Activated CD8-positive, alpha-beta T cell treated with anti-CD3 and anti-CD28 coated beads for 36 hours (primary cell): Measurements from ENCODE around the gene ITPR3. TPM values are rescaled to one million over a fixed set of nuclear protein-coding genes. Genes with fewer than 3 reads are reported as not detected.

Experiments used
- ATAC-seq: fragments of 200-7000 bp; cut with Tn5 transposase; one replicate; pipeline ENCODE4 v1.10.0; 2021; ENCODE audit warnings: mild to moderate bottlenecking, moderate library complexity
- CTCF ChIA-PET: fragments of 350-600 bp; sonication (Branson Sonifier 250); formaldehyde crosslinking; loops from one replicate; lab custom pipeline; 2021; ENCODE audit warnings: antibody characterized with exemption; lab: Charles Lee
- POLR2A ChIA-PET: fragments of 350-600 bp; sonication (Branson Sonifier 250); formaldehyde crosslinking; loops from one replicate; lab custom pipeline; 2021; ENCODE audit warnings: antibody characterized with exemption; lab: Charles Lee
- DNase-seq: peaks from one replicate; pipeline ENCODE4 v3.0.0-alpha.2; 2020
- H3K27ac Mint-ChIP-seq: one replicate; pipeline ENCODE4 v1.8.0; 2021; ENCODE audit warnings: mild to moderate bottlenecking, mixed read lengths
- H3K27me3 Mint-ChIP-seq: one replicate; pipeline ENCODE4 v1.8.0; 2021; ENCODE audit warnings: mixed read lengths
- H3K36me3 Mint-ChIP-seq: one replicate; pipeline ENCODE4 v1.8.0; 2021; ENCODE audit warnings: low read depth, mixed read lengths
- H3K4me1 Mint-ChIP-seq: one replicate; pipeline ENCODE4 v1.8.0; 2021; ENCODE audit warnings: low read depth, mixed read lengths
- H3K4me3 Mint-ChIP-seq: one replicate; pipeline ENCODE4 v1.8.0; 2021; ENCODE audit warnings: mild to moderate bottlenecking, moderate library complexity, mixed read lengths
- H3K9me3 Mint-ChIP-seq: one replicate; pipeline ENCODE4 v1.8.0; 2021; ENCODE audit warnings: mixed read lengths
- CTCF ChIP-seq: fragments of 200-600 bp; IDR thresholded peaks from one replicate; pipeline ENCODE4 v1.8.0; 2022; ENCODE audit warnings: antibody characterized with exemption, mild to moderate bottlenecking
- intact Hi-C: fragments of 100-400 bp; cut with micrococcal nuclease; formaldehyde crosslinking; loops from one replicate; pipeline ENCODE4 v1.10.0; 2022
- total RNA-seq, 2 experiments: library from RNA; stranded (reverse); gene quantifications; one replicate each; pipeline ENCODE4 v1.2.3, GENCODE V29; 2021

ITPR3 gene
- total RNA-seq, 2 experiments from 2014 or later: 36.6 to 38.0 TPM

GRCh38 chr6:33577106-33577535 is 44.0 kb upstream of the ITPR3 start:
- ChIA-PET POLR2A (interaction anchor here (0.6 kb wide), 1 partner anchor 124 kb away, joined by 3 read pairs; no protein-coding TSS in a partner anchor), CTCF (no interaction called here)
- intact Hi-C loops: loop anchor here (10.0 kb wide), 2 partner anchors 122 to 152 kb away; partner anchors contain the start of genes SYNGAP1 and ZBTB9
- DNase-seq (peak; percentile 37), ATAC-seq (no peak)
- Mint-ChIP-seq H3K27me3 (no peaks in the 10 kb centered on the region), H3K36me3 (peaks cover 36% of the 10 kb centered on the region), H3K4me1 (peaks cover 25% of the 10 kb centered on the region), H3K9me3 (no peaks in the 10 kb centered on the region), H3K27ac (peak overlapping the region; percentile 92), H3K4me3 (peak overlapping the region; percentile 83)
- no peak for TF ChIP-seq CTCF

GRCh38 chr6:33577718-33578117 is 43.4 kb upstream of the ITPR3 start:
- H3K36me3 Mint-ChIP-seq: peaks cover 34% of the 10 kb centered on the region
- CTCF ChIA-PET: no interaction called here
- no peak for DNase-seq

DNA sequence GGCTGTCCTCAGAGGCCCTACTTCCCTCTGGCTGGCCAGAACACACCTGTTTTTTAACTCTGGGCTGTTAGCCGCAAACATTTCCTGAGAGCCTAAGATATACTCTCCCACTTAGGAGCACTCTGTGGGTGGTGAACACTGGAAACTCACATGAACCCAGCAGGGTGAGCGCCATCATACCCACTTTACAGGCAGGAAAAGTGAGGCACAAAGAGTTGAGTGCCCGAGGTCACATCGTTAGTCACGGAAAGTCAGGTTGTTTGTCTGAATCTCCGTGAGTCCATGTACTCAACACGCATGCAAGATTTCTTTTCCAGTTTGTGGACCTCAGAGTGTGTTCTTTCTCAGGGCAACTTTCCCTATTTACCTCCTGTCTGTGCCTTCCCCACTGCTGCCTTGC is 43.0 kb upstream of the ITPR3 start:
- peak overlapping the region; percentile 83 for H3K4me3 Mint-ChIP-seq
- CTCF ChIA-PET: interaction anchor here (0.8 to 2.6 kb wide), 5 partner anchors 7 to 301 kb away, joined by 3 to 14 read pairs (median 3); partner anchors contain the start of gene B3GALT4
- ATAC-seq (no peak), DNase-seq (peak; percentile 32)
- peak overlapping the region; percentile 92 for H3K27ac Mint-ChIP-seq
- POLR2A ChIA-PET: interaction anchor here (0.9 to 2.5 kb wide), 4 partner anchors 8 to 149 kb away, joined by 3 to 22 read pairs (median 8); partner anchors contain the start of gene ITPR3
- peaks cover 21% of the 10 kb centered on the region for H3K4me1 Mint-ChIP-seq
- H3K36me3 Mint-ChIP-seq: peaks cover 34% of the 10 kb centered on the region
- H3K27me3 Mint-ChIP-seq: no peaks in the 10 kb centered on the region
- intact Hi-C loops: loop anchor here (10.0 kb wide), 2 partner anchors 123 to 153 kb away; partner anchors contain the start of genes SYNGAP1 and ZBTB9
- H3K9me3 Mint-ChIP-seq: no peaks in the 10 kb centered on the region
- TF ChIP-seq CTCF: no peak

More at GRCh38 chr6:33577718-33578117, 43.4 kb upstream of the ITPR3 start:
- H3K9me3 Mint-ChIP-seq: no peaks in the 10 kb centered on the region
- no peak for ATAC-seq
- intact Hi-C loops: loop anchor here (10.0 kb wide), 2 partner anchors 123 to 153 kb away; partner anchors contain the start of genes SYNGAP1 and ZBTB9
- POLR2A ChIA-PET: interaction anchor here (2.5 kb wide), 1 partner anchor 8 kb away, joined by 22 read pairs; no protein-coding TSS in a partner anchor
- H3K27me3 Mint-ChIP-seq: no peaks in the 10 kb centered on the region
- H3K27ac Mint-ChIP-seq: peak overlapping the region; percentile 92
- no peak for TF ChIP-seq CTCF
- peaks cover 21% of the 10 kb centered on the region for H3K4me1 Mint-ChIP-seq
- peak overlapping the region; percentile 83 for H3K4me3 Mint-ChIP-seq

DNA sequence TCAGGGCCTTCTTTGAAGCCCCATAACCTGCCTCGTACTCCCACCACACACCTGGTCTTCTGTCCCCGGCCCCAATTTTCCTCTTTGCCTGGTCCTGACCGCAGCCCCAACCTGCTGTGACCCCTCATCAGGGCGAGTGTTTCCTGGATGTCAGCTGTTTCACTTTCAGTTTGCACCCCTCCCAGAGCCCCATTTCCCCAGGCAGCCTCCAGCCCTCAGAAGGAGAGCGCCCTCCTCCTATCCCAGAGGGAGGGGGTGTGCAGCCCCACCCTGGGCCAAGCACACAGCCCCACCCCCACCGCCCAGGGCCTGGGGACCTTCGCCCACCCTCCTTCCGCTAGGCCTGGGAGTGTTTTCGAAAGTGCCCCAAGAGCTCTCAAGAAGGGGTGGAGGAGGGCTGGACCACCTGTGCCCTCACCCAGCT is 42.5 kb upstream of the ITPR3 start:
- intact Hi-C loops: loop anchor here (10.0 kb wide), 2 partner anchors 124 to 154 kb away; partner anchors contain the start of genes SYNGAP1 and ZBTB9
- peaks cover 21% of the 10 kb centered on the region for H3K4me1 Mint-ChIP-seq
- ChIA-PET CTCF (interaction anchor here (0.8 to 2.6 kb wide), 10 partner anchors 8 to 301 kb away, joined by 3 to 14 read pairs (median 4); partner anchors contain the start of genes B3GALT4 and ZBTB9), POLR2A (interaction anchor here (0.6 to 2.5 kb wide), 9 partner anchors 8 to 633 kb away, joined by 3 to 22 read pairs (median 4); partner anchors contain the start of genes CUTA and ITPR3)
- H3K27ac Mint-ChIP-seq: peak overlapping the region; percentile 92
- H3K36me3 Mint-ChIP-seq: peaks cover 34% of the 10 kb centered on the region
- H3K4me3 Mint-ChIP-seq: peak overlapping the region; percentile 83
- H3K27me3 Mint-ChIP-seq: no peaks in the 10 kb centered on the region
- peak; percentile 28 for ATAC-seq
- H3K9me3 Mint-ChIP-seq: no peaks in the 10 kb centered on the region
- TF ChIP-seq CTCF: no peak
- DNase-seq: peak; percentile 63
